22Rv1 (cell line): ENCODE data around the gene RNASE7.

Source experiments
- H3K27ac ChIP-seq: fragments of 450-650 bp; 2 replicates; pipeline ENCODE4 v1.5.1; 2017
- ZFX ChIP-seq: fragments of 450-650 bp; IDR thresholded peaks from 2 replicates; pipeline ENCODE4 v1.6.1; 2017; ENCODE audit warnings: antibody characterized with exemption, borderline replicate concordance
- TF ChIP-seq, protein P1 (sequence below): fragments of 450-650 bp; IDR thresholded peaks from 2 replicates; pipeline ENCODE4 v1.5.1; 2017; ENCODE audit warnings: mild to moderate bottlenecking

Gene RNASE7

DNA sequence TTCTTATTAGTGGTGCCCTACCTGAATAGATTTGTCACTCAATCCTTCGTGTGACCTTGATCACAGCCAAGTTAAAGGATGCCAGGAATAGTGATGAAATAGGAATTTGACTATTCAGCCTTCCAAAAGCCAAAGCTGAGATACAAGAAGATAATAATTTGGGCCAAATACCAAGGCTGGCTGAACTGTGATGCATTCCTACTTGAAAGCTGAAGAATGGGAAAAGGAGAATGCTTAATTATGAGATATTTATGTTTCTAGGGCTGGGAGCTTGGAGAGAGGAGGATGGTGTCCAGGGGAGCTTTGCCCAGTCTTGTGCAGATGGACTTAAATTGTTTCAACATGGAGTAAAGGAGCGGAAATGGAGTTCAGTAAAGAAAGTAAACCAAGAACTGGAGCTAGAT lies 5.2 kb downstream of the RNASE7 start:
- no peak overlapping the region for H3K27ac ChIP-seq
- no peak for TF ChIP-seq ZFX
- TF ChIP-seq, protein P1, sequence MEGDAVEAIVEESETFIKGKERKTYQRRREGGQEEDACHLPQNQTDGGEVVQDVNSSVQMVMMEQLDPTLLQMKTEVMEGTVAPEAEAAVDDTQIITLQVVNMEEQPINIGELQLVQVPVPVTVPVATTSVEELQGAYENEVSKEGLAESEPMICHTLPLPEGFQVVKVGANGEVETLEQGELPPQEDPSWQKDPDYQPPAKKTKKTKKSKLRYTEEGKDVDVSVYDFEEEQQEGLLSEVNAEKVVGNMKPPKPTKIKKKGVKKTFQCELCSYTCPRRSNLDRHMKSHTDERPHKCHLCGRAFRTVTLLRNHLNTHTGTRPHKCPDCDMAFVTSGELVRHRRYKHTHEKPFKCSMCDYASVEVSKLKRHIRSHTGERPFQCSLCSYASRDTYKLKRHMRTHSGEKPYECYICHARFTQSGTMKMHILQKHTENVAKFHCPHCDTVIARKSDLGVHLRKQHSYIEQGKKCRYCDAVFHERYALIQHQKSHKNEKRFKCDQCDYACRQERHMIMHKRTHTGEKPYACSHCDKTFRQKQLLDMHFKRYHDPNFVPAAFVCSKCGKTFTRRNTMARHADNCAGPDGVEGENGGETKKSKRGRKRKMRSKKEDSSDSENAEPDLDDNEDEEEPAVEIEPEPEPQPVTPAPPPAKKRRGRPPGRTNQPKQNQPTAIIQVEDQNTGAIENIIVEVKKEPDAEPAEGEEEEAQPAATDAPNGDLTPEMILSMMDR, result no peak

DNA sequence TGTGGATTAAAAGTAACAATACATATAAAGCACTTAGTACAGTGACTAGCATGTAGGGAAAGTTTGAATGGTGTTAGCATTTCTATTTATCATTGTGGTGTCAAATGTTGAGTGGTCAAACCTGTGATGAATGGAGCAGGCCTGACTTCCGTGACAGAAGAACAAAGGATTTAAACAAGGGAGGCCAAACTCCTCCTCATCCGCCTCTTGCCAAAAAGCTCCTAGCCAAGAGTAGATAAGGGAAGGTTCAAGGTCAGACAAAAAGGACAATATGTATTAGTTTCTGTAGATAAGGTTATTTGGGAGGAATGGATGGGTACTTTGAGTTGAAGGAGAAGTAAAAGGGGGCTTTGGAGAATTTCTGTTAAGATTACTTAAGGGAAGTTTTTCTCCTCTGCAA lies 6.5 kb downstream of the RNASE7 start:
- H3K27ac ChIP-seq, result no peak overlapping the region
- TF ChIP-seq, protein P1, result no peak
- TF ChIP-seq ZFX, result no peak

DNA sequence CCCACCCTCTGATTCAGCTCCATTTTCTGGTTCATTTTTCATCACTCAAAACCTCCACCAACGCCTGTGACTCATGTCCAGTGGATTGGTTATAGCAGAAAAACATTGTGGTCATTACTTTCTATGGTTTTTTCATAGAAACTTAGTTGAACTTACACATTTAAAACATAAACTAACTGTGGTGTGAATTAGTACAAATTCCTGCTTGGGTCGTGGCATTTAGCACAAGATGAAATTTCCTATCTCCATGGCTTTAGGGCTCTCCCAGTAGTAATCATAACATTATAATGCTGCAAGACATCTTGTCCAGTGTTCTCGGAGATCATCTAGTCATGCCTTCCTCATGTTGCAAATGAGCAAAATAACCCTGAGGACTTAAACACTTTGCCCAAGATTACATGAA lies 7.1 kb downstream of the RNASE7 start:
- no peak for TF ChIP-seq ZFX
- TF ChIP-seq, protein P1, result no peak
- H3K27ac ChIP-seq, result no peak overlapping the region

DNA sequence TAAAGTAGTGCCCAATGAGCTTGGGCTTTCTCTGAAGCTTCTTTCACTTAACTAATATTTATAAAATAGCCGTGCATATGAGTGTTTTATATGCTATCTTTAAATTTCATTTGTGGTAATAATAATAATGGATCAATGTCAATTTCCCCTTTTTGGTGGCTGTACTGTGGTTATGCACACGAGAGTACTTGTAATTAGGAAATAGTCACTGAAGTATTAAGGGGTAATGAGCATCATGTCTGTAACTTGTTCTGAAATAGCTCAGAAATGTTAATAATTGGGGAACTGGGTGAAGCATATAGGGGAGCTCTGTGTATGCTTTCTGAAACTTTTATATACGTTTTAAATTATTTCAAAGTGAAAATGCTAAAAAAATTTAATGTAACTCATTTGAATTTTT lies 8.4 kb downstream of the RNASE7 start:
- no peak overlapping the region for H3K27ac ChIP-seq
- TF ChIP-seq, protein P1, result no peak
- no peak for TF ChIP-seq ZFX

DNA sequence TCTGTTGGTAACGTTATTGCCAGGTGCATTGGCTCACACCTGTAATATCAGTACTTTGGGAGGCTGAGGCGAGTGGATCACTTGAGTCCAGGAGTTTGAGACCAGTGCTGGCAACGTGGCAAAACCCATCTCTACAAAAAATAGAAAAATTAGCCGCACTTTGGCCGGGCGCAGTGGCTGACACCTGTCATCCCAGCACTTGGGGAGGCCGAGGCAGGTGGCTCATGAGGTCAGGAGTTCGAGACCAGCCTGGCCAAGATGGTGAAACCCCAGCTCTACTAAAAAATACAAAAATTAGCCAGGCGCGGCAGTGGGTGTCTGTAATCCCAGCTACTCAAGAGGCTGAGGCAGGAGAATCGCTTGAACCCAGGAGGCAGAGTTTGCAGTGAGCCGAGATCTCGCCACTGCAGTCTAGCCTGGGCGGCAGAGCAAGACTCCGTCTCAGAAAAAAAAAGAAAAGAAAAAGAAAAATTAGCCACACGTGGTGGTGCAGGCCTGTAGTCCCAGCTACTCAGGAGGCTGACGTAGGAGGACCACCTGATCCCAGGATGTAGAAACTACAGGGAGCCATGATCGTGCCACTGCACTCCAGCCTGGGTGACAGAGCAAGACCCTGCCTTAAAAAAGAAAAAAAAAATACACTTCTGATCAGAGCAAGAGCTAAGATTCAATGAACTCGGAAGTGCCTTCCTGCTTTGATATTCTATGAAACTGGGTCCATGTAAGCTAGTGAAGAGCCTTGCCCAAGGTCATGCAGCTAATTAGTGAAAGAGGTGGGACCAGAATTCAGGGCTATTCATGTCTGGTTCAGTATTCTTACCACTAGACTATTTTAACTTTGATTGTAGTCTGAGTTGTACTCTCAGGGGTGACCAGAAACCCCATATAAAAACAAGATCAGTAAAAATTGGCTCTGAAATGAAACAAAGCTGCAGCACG lies 11.3 kb downstream of the RNASE7 start:
- no peak overlapping the region for H3K27ac ChIP-seq
- no peak for TF ChIP-seq ZFX
- TF ChIP-seq, protein P1, result no peak

DNA sequence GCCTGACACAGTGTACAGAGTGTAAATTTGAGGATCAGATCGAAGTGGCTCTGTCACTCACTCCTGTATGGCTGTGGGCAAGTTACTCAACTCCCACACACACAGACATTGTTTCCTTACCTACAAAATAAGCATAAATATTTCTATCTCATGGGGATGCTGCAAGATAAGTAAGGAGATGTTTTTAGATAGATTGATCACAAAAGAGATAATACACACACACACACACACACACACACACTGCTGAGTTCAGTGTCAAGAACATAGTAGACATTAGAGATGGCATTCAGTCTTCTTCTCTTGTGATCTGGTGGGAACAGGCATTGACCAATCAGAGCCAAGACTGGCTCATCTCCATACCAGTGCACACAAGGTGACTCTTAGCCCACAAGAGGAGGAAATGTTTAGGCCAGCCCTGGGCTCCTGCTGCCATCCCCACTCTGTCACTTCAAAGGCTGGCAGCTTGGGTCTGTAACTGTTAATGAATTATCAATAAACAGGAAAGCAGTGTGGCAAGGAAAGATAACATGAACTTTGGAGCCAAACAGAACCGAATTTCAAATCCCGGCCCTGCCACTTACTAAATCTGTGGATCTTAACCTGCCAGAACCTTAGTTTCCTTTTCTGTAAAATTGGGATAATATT lies 12.1 kb downstream of the RNASE7 start:
- peak overlapping the region; percentile 8; the same call in 1 of the 2 replicates for H3K27ac ChIP-seq
- TF ChIP-seq, protein P1, result no peak
- no peak for TF ChIP-seq ZFX

DNA sequence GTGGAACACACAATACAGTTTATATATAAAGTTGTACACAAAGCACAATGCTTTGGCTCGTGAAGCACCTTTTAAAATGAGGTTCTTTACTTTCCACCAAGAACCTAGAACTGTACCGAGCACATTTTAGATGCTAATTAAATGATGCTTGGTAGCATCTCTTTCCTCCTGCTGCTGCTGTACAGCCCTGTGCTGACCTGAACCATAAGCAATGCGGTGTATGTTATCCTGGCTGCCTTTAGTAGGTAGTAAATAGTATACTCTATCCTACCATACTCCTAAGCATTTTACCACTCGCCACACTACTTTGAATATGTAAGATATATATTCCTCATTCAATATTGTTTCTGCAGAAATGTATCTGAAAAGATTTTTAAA lies 12.6 kb downstream of the RNASE7 start:
- no peak for TF ChIP-seq ZFX
- TF ChIP-seq, protein P1, result no peak
- H3K27ac ChIP-seq, result peak overlapping the region; percentile 8; the same call in 1 of the 2 replicates
